ENCODE measurements around the gene SND1.

Gene SND1

DNA sequence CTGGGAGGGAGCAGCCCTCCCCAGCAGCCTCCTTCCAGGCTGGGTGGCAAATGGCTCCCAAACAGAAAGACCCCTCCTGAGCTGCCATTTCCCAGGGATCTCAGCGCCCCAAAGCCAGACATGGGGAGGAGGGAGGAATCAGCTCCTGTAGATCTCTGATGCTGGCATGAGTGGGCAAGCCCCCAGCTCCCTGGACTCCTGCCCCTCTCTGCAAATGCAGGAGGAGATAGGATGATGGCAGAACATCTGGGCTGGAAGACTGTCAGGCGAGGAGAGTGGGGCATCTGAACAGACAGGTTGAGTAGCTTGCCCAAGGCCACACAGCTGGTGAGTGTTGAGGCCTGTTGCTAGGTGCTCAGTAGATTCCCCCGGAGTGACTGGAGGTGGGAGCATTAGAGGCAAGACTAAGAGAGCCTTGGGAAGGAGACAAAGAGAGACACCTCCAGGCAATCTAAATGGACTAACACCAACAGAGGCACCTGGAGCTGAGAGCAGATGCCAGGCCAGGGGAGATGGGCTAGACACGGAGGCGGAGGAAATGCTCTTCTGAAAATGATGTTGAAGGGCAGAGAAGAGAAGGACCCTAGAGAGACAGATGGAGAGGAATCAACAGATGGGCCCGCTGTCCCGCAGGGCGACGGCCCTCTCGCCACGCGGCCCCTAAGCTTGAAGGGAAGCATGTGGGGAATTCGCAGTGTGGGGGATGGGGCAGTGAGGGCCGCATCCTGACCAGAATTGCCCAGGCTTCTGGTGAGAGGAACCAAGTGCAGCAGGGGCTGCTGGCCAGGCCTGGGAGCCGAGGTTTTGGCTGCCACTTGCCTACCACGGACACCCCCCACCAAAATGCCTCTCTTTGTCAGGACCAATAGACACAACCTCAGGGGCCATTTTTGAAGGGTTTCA lies 464.1 kb downstream of the SND1 start:
- Histone ChIP-seq H3K27me3 (ENCODE audit: low read length) (no peaks in the 10 kb centered on the region), H3K36me3 (ENCODE audit: low read length) (no peaks in the 10 kb centered on the region), H3K9ac (ENCODE audit: low read length) (no peak overlapping the region), H3K9me2 (replicated peaks; ENCODE audit: insufficient read depth, low read length) (no peaks in the 10 kb centered on the region), H3F3A (ENCODE audit: insufficient read depth) (peaks cover 10% of the 10 kb centered on the region; the same call in 1 of the 2 replicates), H3K4me2 (ENCODE audit: low read depth, low read length, poor library complexity, severe bottlenecking) (no peak overlapping the region), H3K9me3 (ENCODE audit: insufficient read depth, low read length) (no peaks in the 10 kb centered on the region), H4K20me1 (ENCODE audit: low read depth, low read length) (no peaks in the 10 kb centered on the region), H2AFZ (ENCODE audit: low read depth, low read length, severe bottlenecking) (no peak overlapping the region), H3K4me3 (ENCODE audit: insufficient read depth, low read length, poor library complexity, severe bottlenecking) (no peak overlapping the region), H3K27ac (ENCODE audit: low read depth, low read length) (no peak overlapping the region), H3K79me2 (ENCODE audit: insufficient read depth, low read length) (no peaks in the 10 kb centered on the region)
- no peak for TF ChIP-seq EZH2phosphoT487 (conservative IDR thresholded peaks at IDR 0.05; ENCODE audit: low read length)
- TF ChIP-seq, protein P1, sequence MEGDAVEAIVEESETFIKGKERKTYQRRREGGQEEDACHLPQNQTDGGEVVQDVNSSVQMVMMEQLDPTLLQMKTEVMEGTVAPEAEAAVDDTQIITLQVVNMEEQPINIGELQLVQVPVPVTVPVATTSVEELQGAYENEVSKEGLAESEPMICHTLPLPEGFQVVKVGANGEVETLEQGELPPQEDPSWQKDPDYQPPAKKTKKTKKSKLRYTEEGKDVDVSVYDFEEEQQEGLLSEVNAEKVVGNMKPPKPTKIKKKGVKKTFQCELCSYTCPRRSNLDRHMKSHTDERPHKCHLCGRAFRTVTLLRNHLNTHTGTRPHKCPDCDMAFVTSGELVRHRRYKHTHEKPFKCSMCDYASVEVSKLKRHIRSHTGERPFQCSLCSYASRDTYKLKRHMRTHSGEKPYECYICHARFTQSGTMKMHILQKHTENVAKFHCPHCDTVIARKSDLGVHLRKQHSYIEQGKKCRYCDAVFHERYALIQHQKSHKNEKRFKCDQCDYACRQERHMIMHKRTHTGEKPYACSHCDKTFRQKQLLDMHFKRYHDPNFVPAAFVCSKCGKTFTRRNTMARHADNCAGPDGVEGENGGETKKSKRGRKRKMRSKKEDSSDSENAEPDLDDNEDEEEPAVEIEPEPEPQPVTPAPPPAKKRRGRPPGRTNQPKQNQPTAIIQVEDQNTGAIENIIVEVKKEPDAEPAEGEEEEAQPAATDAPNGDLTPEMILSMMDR (IDR thresholded peaks at IDR 0.05; ENCODE audit: insufficient read depth, low read length, poor library complexity, severe bottlenecking), result no peak

DNA sequence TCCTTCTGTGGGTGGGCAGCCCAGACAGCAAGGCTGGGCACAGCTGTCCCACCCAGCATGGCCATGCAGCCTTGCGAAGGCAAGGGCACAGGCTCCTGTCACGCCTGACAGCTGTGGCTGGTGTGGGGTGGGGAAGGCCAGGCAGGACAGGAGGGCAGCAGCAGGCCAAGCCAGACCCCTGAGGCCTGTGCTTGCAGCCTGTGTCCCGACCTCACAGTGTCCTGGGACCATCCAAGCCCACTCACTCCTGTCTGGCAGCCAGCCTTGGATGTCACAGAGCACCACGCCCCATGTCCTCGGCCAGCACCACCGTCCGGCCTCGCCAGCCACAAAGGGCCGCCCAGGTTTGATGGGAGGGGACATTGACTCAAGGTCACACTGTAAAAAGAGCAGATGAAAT lies 464.7 kb downstream of the SND1 start:
- H3K4me2 ChIP-seq (ENCODE audit: low read depth, low read length, poor library complexity, severe bottlenecking), result no peak overlapping the region
- H4K20me1 ChIP-seq (ENCODE audit: low read depth, low read length), result no peaks in the 10 kb centered on the region
- TF ChIP-seq, protein P1 (IDR thresholded peaks at IDR 0.05; ENCODE audit: insufficient read depth, low read length, poor library complexity, severe bottlenecking), result no peak
- no peak for TF ChIP-seq EZH2phosphoT487 (conservative IDR thresholded peaks at IDR 0.05; ENCODE audit: low read length)
- no peak overlapping the region for H3K4me3 ChIP-seq (ENCODE audit: insufficient read depth, low read length, poor library complexity, severe bottlenecking)
- H3K9ac ChIP-seq (ENCODE audit: low read length), result no peak overlapping the region
- peaks cover 10% of the 10 kb centered on the region; the same call in 1 of the 2 replicates for H3F3A ChIP-seq (ENCODE audit: insufficient read depth)
- H3K36me3 ChIP-seq (ENCODE audit: low read length), result no peaks in the 10 kb centered on the region
- no peak overlapping the region for H2AFZ ChIP-seq (ENCODE audit: low read depth, low read length, severe bottlenecking)
- no peaks in the 10 kb centered on the region for H3K27me3 ChIP-seq (ENCODE audit: low read length)
- H3K9me3 ChIP-seq (ENCODE audit: insufficient read depth, low read length), result no peaks in the 10 kb centered on the region
- no peak overlapping the region for H3K27ac ChIP-seq (ENCODE audit: low read depth, low read length)
- no peaks in the 10 kb centered on the region for H3K79me2 ChIP-seq (ENCODE audit: insufficient read depth, low read length)
- H3K9me2 ChIP-seq (replicated peaks; ENCODE audit: insufficient read depth, low read length), result no peaks in the 10 kb centered on the region

DNA sequence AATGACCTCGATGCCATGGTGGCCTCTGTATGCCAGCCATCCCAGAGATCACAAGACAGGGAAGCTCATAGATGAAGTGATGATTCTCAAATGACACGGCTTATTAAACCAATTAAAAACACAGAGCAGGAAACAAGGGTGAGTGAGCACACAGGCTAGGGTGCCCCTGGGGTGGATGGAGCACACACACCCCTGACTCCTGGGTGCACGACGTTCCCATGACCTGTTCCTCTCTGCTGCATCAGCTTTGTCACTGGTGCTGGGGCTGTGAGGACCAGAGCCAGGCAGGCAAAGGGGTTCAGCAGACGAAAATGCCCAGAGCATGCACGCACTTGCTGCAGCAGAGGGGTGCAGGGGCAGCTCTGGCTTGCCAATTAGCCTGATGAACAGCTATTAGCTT lies 465.7 kb downstream of the SND1 start:
- Histone ChIP-seq H3K4me2 (ENCODE audit: low read depth, low read length, poor library complexity, severe bottlenecking) (peak overlapping the region; percentile 24), H3K36me3 (ENCODE audit: low read length) (no peaks in the 10 kb centered on the region)
- TF ChIP-seq, protein P1 (IDR thresholded peaks at IDR 0.05; ENCODE audit: insufficient read depth, low read length, poor library complexity, severe bottlenecking), result no peak
- TF ChIP-seq EZH2phosphoT487 (conservative IDR thresholded peaks at IDR 0.05; ENCODE audit: low read length), result no peak

More for the DNA sequence above, 465.7 kb downstream of the SND1 start:
- Histone ChIP-seq H3K79me2 (ENCODE audit: insufficient read depth, low read length) (no peaks in the 10 kb centered on the region), H3K9me3 (ENCODE audit: insufficient read depth, low read length) (no peaks in the 10 kb centered on the region), H3F3A (ENCODE audit: insufficient read depth) (peaks cover 8% of the 10 kb centered on the region; the same call in 1 of the 2 replicates), H2AFZ (ENCODE audit: low read depth, low read length, severe bottlenecking) (no peak overlapping the region), H3K27me3 (ENCODE audit: low read length) (no peaks in the 10 kb centered on the region), H3K9me2 (replicated peaks; ENCODE audit: insufficient read depth, low read length) (no peaks in the 10 kb centered on the region), H3K4me3 (ENCODE audit: insufficient read depth, low read length, poor library complexity, severe bottlenecking) (no peak overlapping the region), H4K20me1 (ENCODE audit: low read depth, low read length) (no peaks in the 10 kb centered on the region), H3K27ac (ENCODE audit: low read depth, low read length) (no peak overlapping the region), H3K9ac (ENCODE audit: low read length) (no peak overlapping the region)

All from SU-DHL-6 (cell line).